NCI-H510A (cell line): Measurements from ENCODE around the gene CFAP74.
"Not testable (repeated sequence)": the region's sequence is repeated elsewhere in the genome, so short reads cannot be mapped to it uniquely, and the experiment has no call there.

Source experiments
- DNase-seq: peaks from one replicate; lab custom pipeline; 2025; lab: John Stamatoyannopoulos, UW

CFAP74 gene

DNA sequence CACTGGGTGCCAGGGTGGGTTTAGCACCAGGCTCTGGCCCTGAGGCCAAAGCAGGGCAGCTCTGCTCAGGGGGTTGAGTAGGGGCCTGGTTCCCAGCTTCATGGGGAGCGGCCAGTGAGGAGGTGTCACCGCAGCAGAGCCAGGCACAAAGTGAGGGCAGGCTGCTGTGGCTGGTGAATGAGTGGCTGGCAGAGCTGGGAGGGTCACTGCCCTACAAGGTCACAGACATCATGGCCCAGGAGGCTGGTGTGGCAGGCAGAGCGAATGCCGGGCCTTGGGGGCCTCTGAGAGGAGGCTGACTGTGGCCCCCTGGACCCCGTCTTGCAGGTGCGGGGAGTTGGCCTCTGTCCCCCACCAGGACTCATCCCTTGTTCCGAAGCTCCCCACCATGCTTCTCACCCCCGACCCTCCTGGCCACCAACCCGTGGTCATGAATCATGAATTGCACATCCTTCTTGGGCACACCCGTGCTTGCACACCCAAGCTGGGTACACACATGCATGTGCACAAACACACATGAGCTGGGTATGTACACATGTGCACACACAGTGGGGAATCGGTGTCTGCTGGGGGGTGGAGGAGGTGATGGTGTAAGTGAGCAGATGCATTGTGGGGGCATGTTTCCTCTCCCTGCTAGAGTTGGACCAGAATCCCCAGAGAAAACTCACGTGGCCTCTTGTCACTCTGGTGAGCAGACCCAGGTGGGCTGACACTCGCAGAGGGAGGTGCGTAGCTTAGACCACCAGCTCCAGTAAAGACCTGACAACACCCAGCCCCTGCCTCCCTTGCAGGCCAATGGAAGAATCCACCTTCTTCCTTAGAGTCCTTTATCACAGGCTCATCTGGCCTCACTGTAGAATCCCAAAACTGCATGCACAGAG, 107.9 kb downstream of the CFAP74 start:
- DNase-seq: no peak

DNA sequence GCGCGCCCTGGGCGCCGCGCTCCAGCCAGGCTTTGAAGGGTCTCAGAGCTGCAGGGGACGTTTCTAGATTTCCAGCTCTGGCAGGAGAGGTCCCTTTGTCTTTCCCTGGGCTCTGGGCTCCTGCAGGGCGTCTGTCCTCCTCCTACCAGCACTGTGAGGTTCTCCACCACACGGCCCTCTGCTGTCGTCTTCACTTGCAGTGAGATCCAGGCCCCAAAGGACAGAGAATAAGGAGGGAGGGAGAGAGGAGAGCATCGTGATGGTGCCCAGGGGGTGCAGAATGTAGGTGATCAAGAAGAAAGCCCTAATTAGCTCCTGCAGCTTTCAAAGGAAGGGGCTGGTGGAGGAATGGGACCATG, 108.5 kb downstream of the CFAP74 start:
- no peak for DNase-seq

DNA sequence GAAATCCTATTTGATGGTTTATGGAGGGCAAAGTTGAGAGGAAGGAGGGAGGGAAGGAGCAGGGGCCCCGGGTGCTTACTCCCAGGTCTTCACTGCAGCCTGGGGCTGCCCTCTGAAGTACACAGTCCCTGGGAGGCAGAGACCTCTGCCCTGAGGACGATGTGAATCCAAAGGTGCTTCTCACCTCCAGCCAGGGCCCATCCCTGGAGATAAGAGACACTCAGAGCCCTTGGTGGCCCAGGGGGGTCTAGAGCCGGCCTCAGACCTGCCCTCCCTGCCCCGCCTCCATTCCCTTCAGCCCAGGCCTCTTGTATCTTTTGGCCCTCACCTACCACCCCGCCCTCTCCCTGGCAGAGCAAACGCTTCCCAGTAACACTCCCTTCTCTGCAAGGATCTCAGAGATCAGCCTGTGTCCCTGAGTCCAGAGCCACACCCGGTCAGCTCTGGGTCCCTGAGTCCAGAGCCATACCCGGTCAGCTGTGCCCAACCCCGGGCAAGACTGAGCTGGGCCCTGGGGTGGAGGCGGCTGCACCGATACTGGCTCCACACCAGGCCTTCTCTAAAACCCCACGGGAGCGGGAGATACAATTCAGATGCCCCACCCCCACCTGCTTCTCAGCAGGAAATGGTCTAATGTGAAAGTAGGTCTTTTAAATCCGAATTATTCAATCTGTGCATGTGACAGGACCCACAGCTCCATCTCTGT, 109.1 kb downstream of the CFAP74 start:
- DNase-seq: no peak

DNA sequence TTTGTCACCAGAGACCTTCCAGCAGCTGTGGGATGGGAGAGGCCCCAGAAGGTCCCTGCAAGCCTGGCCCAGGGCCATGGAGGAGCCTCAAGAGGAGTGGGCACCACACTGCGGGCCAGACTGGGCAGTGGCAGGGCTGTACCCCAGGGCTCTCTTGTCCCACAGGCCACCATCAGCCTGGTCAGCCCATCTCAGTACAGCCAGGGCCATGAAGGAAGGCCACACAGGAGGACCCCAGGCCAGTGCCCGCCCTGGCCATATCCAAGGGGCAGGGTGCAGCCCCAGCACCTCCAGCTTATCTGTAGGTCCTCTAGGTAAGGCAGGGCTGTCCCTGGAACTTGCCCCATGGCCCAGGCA, 109.6 kb downstream of the CFAP74 start:
- DNase-seq: no peak

DNA sequence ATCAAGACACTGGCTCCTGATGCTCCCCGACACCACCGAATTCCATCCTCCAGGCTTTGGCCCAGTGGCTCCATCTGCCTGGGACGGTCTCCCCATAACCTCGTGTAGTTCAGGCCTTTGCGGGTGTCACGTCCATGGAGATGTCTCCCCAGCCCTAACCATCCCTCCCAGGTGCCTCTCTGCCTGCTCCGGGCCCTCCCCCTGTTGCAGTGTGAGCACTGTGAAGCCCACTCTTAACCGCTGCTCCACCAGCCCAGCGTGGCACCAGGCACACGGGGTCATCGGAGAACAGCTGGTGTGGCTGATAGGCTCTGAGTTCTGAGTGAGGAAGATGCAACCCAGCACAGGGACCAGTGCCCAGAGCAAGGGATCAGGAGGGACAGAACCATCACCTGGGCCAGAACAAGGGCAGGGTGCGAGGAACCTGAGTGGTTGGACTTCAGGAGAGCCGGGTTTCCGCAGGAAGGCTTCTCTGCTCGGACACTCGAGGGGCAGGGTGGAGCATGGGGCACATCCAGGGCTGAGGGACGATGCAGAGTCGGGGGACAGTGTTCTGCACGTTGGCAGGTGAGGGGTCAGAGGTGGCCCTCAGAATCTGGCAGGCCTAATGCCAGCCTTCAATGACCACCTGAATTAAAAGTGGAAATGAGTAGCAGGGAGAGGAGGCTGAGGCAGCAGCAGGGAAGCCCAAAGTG, 110.1 kb downstream of the CFAP74 start:
- DNase-seq: no peak

DNA sequence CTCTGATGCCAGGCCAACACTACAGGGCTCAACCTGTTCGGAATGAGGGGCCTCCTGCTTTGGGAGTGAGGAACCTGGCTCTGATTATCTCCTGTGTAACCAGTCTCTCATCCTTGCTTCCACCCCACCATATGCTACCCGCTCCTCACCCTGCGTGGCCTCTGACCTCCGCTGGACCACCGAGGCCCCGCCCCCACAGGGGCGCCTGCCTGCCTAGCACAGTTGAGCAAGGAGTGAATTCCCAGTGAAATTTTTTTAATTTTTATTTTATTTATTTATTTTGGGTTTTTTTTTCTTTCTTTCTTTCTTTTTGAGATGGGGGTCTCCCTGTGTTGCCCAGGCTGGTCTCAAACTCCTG, 110.8 kb downstream of the CFAP74 start:
- no peak for DNase-seq

DNA sequence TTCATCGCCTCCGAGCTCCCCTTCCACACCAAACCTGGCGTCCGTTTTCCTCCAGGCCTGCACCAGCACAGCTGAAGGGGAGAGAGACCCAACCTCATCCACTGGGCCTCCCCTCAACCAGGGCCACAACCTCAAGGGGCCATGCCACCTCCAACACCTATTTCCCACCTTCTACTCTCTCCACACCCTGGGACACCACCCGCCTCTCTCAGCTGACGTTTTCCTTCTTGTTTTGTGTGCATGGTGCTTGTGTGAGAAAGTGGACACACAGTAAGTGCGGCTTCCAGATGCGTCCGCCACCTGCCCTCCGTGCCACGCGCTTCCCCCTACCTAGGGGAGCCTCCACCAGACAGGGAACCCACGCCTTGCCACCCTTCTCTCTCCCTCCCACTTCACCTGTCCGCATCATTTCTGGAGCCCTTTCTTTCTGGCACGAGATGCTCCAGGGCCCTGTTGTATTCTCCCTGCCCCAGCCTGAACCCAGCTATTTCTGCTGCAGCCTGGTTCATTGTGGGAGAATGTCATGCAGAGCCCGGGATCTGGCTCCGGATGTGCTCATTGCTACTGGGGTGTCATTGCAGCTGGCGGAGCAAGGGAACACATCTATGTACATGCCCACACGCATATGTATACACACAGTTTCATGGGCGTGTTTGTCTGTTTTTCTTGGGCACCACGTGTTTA, 111.4 kb downstream of the CFAP74 start:
- DNase-seq: no peak

DNA sequence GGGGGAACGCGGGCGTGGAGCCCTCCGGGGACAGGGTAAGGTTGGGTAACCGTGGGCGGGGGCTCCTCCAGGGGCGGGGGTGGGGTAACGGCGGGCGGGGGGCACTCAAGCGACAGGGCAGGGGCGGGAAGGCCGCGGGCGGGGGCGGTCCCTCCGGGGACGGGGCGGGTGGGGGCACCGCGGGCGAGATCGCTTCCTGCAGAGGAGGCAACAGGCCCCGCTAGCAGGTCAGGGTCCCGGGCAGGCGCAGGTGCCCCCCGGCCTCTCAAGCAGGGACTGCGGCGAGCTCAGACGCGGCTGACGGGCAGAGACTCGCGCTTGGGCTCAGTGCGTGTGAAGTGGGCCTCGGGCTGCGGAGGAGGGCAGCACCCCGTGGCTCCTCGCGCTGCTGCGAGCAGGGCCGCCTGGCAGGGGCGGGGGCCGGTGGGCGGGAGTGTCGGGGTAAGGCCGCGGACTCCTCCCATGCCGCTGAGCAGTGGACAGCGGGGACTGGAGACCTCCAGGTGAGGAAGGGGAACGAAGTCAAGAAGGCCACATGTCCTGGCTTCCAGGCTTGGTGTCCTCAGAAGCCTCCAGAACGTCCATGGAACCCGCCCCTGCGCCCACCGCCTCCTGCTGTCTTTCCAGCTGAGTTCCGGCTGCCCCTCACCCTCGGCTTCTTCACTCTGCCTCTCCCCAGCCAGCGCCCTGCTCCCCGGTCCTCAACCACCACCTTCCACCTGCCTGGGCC, 112.1 kb downstream of the CFAP74 start:
- DNase-seq: peak; percentile 92

DNA sequence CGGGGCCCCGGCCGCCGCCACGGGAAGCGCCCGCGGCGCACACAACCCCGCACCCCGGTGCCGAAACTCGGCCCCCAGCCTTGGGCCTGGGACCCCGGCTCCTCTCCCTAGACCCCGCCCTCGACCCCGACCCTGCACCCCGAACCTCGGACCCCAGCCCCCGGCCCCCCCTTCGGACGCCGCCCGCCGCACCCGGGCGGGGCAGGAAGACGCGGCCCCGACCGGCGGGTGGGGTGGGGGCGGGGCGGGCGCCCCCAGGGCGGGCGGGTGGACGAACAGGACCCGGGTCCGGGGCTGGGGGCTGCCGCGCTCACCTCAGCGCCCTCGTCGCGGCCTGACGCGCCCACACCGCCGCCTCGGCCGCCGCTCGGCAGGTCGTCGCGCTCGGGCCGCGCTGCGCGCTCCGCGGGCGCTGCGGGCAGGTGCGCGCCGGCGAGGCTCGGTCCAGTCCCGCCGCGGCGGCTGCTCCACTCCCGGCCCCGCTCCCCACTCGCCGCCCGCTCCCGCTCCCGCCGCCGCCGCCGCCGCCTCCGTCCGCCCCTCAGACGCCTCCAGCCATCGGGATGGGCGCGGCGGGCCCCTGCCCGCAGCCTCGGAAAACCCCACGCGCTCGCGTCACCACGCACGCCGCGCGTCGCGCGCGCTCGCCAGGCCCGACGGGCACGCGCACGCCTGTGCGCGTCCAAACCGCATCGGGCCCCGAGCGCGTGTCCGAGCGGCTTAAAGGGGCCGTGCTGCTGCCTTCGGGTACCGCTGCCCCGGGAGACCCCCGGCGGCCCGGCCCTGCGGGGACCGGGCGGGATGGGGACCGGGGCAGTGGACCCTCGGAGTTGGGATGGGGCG, 112.9 kb downstream of the CFAP74 start, which contains the start of gene GNB1:
Gene GNB1 (minus strand): TSS at position 582 of the 843 bp plus-strand sequence. CDS start 65,634 bp downstream, outside the sequence.
- DNase-seq: peak; percentile 99

DNA sequence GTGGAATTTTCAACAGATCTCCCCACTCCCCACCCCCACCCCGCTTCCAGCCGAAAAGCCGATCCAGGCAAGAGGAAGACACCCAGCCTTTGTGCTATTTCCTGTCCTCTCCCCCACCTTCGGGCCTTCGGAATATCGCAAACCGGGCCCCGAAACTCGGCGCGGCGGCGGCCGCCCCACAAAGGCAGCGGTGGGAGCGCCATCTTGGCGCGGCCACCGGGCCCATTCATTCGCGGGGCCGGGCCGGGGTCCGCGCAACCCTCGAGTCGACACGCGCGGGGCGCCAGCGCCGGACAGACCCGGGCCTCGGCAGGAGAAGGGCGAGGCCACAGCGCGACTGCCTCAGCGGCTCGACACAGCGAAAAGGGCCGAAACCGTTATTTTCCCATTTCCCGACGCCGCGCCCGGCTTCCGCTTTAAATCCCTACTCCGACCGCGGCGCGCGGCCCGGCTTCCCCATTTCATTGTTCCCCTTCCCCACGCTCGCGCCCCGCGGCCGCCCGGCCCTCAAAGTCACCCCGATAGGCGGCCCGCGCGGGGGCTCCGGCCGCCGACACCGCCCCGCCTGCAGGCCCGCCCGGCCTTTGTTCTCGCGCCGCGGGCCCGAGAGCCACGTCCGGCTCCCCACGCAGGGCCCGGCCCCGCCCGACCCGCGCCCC, 113.6 kb downstream of the CFAP74 start:
- DNase-seq: peak; percentile 48

DNA sequence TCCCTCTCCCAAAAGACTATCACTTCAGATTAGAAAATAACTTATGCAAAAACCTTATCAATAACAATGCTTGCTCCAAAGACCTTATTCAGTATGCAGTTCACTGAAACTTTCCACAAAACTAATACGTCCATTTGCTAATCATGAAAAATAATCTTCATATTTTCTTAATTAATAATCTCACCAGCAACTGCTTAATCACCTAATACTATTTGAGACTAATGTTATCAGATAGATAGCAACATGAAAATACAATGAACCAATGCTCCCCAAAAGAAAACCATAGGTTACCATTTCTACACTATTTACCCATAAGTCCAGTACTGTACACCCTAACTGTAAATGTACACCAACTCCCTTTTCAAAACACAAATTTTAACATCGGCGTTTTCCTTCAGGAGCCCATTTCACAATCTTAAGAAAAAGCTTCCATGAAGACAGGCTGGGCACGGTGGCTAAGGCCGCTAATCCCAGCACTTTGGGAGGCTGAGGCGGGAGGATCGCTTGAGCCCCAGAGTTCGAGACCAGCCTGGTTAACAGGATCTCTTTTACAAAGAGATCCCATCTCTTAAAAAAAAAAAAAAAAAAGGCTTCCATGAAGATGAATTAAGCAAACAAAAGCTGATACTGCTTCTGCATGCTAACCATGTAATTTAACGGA, 114.4 kb downstream of the CFAP74 start:
- no peak for DNase-seq

DNA sequence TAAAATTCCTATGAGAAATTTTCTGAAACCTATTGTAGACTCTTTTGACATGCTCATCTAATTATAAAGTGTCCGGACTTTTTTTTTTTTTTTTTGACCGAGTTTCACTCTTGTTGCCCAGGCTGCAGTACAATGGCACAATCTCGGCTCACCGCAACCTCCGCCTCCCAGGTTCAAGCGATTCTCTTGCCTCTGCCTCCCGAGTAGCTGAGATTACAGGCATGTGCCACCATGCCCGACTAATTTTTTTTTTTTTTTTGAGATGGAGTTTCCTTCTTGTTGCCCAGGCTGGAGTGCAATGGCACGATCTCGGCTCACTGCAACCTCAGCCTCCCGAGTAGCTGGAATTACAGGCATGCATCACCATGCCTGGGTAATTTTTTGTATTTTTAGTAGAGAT, 119.7 kb downstream of the CFAP74 start:
- DNase-seq: not testable (repeated sequence)

DNA sequence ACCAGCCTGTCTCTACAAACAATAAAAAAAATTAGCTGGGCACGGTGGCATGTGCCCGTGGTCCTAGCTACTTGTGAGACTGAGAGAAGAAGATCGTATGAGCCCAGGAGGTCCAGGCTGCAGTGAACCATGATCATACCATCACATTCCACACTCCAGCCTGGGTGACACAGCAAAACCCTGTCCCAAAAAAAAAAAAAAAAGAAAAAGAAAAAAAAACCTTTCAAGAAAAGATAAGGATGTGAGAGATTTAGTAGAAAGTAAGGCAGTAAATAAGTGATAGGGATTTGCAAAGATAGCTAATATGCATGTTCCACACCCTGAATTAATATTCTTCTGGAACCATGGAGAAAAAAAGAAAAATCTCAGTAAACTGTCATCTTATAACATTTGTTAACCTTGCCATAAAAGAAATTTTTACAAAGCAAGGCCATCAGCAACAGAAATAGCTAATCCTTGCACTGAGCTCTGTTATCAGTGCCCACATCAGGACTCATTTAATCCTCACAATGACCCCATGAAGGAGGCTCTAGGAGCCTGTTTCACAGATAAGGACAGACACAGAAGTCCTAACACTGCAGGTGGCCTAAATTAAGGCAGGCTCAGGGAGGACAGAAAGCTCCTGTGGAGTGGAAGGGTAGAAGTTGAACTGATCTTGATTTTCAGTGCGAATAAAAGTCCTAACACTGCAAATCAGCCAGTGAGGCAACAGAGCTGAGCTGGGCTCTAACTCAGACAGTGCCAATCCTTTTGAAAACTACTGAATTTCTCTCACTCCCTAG, 120.3 kb downstream of the CFAP74 start:
- DNase-seq: no peak

DNA sequence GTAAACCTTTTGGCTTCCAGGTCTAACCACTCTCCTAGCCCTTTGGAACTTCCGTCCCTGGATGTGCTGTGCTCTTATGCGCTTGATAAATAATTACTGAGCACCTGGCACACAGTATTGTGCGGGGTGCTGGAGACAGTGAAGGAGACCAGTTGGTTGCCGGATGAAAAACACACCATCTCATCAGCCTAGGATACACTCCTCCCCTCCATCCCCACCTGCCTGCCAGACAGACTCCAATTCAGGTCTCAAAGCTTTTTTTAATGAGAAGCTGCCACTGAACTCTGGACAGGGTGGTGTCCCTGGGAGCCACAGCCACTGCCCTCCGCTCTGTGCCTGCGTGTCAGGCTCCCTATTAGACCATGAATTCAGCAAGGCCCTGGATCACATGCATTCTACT, 121.9 kb downstream of the CFAP74 start:
- peak; percentile 55 for DNase-seq

DNA sequence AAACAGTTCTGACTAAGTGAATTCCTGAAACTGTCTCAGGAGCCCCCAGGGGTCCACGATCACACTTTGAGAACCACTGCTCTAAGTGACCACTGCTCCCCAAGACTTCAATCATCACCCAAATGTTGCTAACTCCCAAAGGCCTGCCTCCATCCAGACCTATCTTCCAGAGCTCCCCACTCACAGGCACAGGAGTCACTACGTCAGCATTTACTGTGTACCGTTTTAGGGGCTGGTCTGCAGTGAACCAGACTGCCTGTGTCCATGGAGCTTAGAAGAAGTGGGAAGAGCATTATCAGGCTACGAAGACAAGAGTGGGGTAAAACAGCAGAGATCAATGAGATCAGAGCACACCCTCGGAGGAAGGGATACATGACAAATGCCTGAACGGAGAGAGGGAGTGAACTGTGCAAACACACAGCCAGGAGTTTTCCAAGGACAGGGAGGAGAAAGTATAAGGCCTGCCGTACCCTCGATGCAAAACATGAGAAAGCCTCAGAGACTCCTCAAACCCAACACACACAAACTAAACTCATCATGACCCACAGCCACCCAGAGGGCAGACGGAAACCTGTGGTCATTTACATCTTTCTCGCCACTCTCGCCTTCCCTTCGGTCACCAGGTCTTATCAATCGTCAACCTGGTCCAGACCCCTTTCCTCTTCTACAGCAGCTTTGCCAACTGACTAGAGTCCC, 122.8 kb downstream of the CFAP74 start:
- no peak for DNase-seq

DNA sequence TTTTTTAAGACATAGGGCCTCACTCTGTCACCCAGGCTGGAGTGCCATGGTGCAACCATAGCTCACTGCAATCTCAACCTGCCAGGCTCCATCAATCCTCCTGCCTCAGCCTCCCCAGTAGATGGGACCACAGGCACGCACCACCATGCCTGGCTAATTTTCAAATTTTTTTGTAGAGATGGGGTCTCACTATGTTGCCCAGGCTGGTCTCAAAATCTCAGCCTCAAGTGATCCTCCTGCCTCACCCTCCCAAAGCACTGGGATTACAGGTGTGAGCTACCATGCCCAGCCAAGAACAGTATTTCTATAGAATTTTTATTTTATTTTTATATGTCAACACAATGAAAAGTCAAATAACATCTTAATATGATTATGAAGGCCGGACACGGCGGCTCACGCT, 123.6 kb downstream of the CFAP74 start:
- no peak for DNase-seq

DNA sequence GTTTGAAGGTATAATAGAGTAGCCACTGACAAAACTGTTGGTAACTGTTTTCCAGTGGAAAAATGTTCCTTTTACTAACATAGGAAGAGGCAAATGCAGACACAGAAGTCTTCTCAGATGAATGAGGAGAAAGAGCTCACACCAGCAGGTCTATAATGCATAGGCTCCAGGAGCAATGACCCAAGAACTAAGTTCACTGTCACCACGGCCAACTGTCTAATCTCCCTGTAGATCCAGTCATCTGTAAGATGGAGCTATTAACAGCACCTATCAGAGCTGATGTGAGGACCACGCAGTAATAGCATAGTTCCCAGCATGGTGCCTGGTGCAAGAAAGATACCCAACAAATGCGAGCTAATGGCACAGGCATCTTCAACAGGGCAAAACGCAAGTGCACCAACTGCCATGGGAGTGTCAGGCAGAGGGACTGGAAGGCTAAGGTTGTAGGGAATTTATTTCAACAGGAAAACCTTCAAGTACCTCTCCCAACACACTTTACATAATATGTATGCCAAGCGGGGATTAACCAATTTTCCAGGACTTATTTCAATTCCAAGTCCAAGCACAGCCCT, 125.6 kb downstream of the CFAP74 start:
- DNase-seq: no peak
